Liver (tissue), 3 donors: ENCODE data around the gene COX6B1.

Source experiments
- CTCF ChIP-seq: fragments of 150-350 bp; IDR thresholded peaks from 2 replicates; pipeline ENCODE4 v1.5.1; 2017; ENCODE audit warnings: improper control_type of control experiment, low read depth, low read length; ENCODE audit not compliant: missing input control
- SP1 ChIP-seq: IDR thresholded peaks from 2 replicates; pipeline ENCODE4 v1.6.1; 2018; ENCODE audit warnings: antibody characterized with exemption, mild to moderate bottlenecking
- TAF1 ChIP-seq: conservative IDR thresholded peaks from 2 replicates; pipeline ENCODE4 v1.6.1; 2016; ENCODE audit warnings: antibody characterized with exemption, mild to moderate bottlenecking
- donor health status: healthy.
- donor health status: healthy.

- TF ChIP-seq CTCF: no peak
- no peak for TF ChIP-seq TAF1
- no peak for TF ChIP-seq SP1
Observed at GRCh38 chr19:35703343-35703742, 55.2 kb downstream of the COX6B1 start.
